Measurements from ENCODE around the gene SFXN5.

- TF ChIP-seq, protein P1, sequence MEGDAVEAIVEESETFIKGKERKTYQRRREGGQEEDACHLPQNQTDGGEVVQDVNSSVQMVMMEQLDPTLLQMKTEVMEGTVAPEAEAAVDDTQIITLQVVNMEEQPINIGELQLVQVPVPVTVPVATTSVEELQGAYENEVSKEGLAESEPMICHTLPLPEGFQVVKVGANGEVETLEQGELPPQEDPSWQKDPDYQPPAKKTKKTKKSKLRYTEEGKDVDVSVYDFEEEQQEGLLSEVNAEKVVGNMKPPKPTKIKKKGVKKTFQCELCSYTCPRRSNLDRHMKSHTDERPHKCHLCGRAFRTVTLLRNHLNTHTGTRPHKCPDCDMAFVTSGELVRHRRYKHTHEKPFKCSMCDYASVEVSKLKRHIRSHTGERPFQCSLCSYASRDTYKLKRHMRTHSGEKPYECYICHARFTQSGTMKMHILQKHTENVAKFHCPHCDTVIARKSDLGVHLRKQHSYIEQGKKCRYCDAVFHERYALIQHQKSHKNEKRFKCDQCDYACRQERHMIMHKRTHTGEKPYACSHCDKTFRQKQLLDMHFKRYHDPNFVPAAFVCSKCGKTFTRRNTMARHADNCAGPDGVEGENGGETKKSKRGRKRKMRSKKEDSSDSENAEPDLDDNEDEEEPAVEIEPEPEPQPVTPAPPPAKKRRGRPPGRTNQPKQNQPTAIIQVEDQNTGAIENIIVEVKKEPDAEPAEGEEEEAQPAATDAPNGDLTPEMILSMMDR (IDR thresholded peaks at IDR 0.05; ENCODE audit: insufficient read depth, low read length, poor library complexity, severe bottlenecking), result no peak
- TF ChIP-seq EZH2phosphoT487 (conservative IDR thresholded peaks at IDR 0.05; ENCODE audit: low read length), result no peak
These were observed 35.3 kb upstream of the SFXN5 start for GRCh38 chr2:73106791-73107190.
